Activated CD4-positive, CD25-positive, alpha-beta regulatory T cell treated with anti-CD3 and anti-CD28 coated beads, Interleukin-2, amount 50 U/mL, for 24 hours (primary cell): ENCODE measurements around the gene ZNF469.

Experiments used
- ATAC-seq, 2 donors: fragments of 150-1000 bp; cut with Tn5 transposase; one replicate each; pipeline ENCODE4 v1.10.0; 2021; ENCODE audit warnings: mild to moderate bottlenecking in 1 of 2, moderate library complexity in 1 of 2

Gene ZNF469, protein sequence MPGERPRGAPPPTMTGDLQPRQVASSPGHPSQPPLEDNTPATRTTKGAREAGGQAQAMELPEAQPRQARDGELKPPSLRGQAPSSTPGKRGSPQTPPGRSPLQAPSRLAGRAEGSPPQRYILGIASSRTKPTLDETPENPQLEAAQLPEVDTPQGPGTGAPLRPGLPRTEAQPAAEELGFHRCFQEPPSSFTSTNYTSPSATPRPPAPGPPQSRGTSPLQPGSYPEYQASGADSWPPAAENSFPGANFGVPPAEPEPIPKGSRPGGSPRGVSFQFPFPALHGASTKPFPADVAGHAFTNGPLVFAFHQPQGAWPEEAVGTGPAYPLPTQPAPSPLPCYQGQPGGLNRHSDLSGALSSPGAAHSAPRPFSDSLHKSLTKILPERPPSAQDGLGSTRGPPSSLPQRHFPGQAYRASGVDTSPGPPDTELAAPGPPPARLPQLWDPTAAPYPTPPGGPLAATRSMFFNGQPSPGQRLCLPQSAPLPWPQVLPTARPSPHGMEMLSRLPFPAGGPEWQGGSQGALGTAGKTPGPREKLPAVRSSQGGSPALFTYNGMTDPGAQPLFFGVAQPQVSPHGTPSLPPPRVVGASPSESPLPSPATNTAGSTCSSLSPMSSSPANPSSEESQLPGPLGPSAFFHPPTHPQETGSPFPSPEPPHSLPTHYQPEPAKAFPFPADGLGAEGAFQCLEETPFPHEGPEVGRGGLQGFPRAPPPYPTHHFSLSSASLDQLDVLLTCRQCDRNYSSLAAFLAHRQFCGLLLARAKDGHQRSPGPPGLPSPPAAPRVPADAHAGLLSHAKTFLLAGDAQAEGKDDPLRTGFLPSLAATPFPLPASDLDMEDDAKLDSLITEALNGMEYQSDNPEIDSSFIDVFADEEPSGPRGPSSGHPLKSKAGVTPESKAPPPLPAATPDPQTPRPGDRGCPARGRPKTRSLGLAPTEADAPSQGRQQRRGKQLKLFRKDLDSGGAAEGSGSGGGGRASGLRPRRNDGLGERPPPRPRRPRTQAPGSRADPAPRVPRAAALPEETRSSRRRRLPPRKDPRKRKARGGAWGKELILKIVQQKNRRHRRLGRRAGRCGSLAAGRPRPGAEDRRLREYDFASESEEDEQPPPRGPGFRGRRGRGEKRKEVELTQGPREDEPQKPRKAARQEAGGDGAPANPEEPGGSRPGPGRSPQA (N-terminal part only)

DNA sequence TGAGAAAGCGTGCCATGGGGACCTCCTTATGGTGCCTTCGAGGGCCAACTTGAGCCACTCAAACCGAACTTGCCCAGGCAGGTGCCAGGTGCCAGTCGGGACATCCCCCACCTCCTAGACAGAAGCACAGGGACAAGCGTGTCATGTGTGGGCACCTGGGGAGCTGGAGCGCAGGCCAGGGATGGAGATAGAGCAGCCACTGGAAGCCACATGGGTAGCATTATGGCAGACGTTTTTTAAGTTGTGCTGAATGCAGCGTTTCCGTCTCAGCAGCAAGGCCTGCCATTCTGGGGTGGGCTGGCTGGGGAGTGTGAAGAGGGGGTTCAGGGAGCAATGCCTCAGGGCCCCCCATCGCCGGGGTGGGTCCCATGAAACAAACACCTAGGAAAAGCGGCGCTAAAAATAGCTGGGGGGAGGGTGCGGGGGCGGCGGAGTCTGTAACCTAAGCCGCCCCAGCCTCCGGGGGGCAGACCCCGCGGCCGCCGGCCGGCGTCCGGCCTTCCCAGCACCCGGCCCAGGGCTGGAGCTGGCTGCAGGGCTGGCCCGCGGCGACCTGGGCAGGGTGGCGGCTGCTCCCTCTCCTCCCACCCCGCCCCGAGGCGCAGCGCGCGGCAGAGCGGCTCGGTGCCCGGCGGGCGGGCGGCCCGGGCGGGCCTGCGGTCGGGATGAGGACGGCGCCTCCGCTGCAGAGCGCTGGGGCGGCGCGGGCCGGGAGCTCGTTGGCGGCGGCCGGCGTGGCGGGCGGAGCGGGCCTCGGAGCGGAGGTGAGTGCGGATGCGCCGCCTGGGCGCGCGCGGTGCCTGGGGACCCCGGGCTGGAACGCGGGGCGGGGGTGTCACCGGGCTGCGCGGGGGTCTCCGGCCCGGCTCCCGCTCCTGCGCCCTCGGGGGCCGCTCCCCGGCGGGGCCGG, at the start of gene ZNF469:
TSS of gene ZNF469 (plus strand) at position 469 of the 910 bp plus-strand sequence. CDS start 44,512 bp downstream, outside the sequence.
- peak in 1 of 2 donors; percentile 38 for ATAC-seq

- no peak for ATAC-seq
Measured at GRCh38 chr16:88333848-88334777, 48.6 kb upstream of the ZNF469 start.

DNA sequence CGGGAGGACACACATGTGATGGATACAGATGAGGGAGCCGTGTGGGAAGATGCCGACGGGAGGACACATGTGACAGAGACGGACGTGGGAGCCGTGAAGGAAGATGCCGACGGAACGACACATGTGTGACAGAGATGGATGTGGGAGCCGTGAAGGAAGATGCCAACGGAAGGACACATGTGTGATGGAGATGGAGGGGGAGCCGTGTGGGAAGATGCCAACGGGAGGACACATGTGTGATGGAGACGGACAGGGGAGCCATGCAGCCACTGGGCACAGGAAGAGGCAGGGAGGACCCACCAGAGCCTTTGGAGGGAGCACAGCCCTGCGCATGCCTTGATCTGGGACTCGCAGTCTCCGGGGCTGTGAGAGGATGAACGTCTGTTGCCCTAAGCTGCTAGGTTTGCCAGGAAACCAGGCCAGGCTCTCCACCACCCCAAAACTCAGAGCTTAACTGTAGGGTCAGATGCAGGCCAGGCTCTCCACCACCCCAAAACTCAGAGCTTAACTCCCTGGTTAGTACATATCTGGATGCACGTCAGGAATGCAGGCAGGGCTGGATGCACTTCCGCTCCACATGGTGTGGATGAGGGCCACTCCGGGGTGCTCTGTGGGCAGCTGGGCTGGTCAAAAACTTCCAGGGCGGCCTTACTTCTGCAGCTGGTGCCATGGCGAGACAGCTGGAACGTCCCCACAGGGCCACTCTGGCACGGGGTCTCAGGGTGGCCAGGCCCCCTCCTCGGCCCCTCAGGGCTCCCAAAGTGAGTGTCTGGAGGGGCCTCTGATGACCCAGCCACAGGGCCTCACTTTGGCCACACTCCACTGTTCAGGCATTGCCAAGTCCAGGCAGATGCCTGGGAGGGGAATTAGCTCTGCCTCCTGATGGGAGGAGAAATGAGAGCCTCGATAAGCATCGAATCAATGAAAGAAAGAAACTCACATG, 47.7 kb upstream of the ZNF469 start:
- ATAC-seq = no peak

DNA sequence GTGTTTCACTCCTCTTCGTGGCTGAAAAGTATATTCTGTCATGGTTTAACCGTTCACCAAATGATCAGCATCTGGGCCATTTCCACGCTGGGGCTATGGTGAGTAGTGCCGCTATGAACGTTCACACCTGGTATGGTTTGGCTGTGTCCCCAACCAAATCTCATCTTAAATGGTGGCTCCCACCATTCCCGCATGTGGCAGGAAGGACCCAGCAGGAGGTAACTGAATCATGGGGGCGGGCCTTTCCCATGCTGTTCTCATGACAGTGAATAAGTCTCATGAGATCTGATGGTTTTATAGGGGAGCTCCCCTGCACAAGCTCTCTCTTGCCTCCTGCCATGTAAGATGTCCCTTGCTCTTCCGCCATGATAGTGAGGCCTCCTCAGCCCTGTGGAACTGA, 45.7 kb upstream of the ZNF469 start:
- ATAC-seq = no peak

DNA sequence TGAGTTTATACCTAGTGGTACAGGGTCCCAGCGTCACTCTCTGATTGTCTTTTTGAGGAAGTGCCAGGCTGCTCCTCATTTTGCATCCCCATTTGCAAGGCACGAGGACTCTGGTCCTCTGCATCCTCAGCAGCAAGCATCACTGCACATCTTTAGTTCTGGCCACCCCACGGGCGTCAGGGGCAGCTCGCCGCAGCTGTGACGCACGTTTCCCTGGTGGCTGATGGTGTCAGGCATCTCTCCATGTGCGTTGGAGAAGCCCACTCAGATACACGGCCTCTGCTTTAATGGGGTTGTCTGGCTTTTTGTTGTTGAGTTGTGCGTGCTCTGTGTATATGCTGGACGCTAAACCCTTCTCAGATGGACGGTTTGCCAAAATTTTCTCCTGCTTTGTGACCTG, 45.2 kb upstream of the ZNF469 start:
- ATAC-seq = no peak

- no peak for ATAC-seq
Measured at GRCh38 chr16:88338111-88338510, 44.6 kb upstream of the ZNF469 start.

DNA sequence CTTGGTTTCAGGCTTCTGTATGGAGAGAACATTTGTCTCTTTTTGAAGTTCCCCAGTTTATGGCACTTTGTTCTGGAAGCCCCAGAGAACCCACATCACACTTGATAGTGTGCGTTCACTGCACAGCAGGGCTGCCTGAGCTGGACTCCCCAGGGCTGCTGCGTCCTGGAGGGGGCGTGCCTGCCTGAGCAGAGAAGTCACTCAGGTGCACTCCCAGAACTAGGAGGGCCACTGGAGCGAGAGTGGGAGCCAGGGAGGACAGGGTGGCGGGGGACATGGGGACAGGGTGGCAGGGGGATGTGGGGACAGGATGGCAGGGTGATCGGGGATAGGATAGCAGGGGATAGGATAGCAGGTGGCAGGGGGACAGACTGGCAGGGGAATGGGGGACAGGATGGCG, 43.9 kb upstream of the ZNF469 start:
- ATAC-seq = no peak

DNA sequence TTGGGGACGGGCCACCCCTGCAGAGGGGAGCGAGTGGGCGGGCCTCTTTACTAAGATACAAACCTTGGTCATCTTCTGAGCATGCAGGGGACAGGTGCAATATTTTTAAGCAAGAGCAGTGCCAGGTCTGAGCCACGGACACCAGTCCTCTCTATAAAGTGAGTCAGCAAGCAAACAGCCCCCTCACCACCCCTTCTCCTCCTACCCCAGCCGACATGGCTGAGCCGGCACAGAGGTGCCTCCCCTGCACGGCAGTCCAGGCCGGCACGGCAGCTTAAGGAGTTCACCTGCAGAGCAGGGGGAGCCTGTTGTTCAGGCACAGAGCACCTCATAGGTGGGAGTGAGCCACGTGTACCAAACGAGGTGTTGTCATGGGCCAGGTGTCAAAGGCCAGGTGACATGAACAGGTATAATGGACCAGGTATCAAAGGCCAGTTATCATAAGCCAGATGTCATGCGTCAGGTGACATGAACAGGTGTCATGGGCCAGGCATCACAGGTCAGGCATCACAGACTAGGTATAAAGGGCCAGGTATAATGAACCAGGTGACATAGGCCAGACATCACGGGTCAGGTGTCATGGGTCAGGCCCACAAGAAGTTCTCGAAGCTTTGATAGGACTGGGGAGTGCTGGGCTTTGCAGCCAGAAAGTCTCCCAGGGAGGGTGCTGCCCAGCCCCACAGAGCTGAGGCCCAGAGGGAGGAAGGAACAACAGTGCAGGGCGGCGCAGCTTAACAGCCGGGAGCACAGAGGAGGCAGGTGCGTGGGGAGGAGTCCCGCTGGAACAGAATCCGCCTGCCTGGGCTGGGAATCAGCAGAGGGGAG, 42.6 kb upstream of the ZNF469 start:
- no peak for ATAC-seq

GRCh38 chr16:88340755-88341150, 42.0 kb upstream of the ZNF469 start:
- ATAC-seq = no peak

GRCh38 chr16:88341551-88342290, 41.0 kb upstream of the ZNF469 start:
- ATAC-seq = no peak

GRCh38 chr16:88342491-88342890, 40.3 kb upstream of the ZNF469 start:
- no peak for ATAC-seq

DNA sequence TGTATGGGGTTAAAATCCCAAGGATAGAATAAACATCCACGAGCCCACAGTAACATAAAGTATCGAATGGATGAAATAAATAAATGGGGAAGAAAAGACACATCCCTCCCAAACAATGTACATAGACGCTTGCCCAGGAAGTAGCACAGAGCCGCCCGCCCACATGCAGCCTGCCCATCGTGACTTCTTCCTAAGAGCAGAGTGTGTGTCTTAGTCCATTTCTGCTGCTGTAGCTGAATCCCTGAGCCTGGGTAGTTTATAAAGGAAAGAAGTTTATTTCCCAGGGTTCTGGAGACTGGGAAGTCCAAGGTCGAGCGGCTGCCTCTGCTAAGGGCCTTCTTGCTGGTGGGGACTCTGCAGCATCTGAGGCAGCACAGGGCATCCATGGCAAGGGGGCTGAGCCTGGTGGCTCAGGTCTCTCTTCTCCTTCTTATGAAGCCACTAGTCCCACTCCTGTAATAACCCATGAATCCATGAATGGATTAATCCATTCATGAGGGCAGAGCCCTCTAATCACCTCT, 39.4 kb upstream of the ZNF469 start:
- no peak for ATAC-seq

GRCh38 chr16:88344411-88345030, 38.2 kb upstream of the ZNF469 start:
- no peak for ATAC-seq

GRCh38 chr16:88345031-88345720, 37.6 kb upstream of the ZNF469 start:
- ATAC-seq = no peak

- ATAC-seq = no peak
Measured at GRCh38 chr16:88345721-88346560, 36.8 kb upstream of the ZNF469 start.
